ENCODE data around the gene HSH2D. TPM values are rescaled to one million over a fixed set of nuclear protein-coding genes. Genes with fewer than 3 reads are reported as not detected.

HSH2D gene
- total and polyA plus RNA-seq, 5 donors from 2014 or later, result 8.8 to 45.5 (median 13.3) TPM

GRCh38 chr19:16205205-16206045, 61.9 kb downstream of the HSH2D start:
- Histone ChIP-seq H3K4me3 (ENCODE audit: low read depth, low read length) (no peak overlapping the region), H3K27me3 (ENCODE audit: control insufficient read depth, insufficient read depth, low read length) (no peaks in the 10 kb centered on the region), H3K9me3 (ENCODE audit: control insufficient read depth in 2 of 2, low read length in 2 of 2) (no peaks in the 10 kb centered on the region), H3K27ac (ENCODE audit: insufficient read depth, low read length, poor library complexity, severe bottlenecking) (no peak overlapping the region), H3K4me1 (ENCODE audit: control insufficient read depth, insufficient read depth, low read length, poor library complexity, severe bottlenecking) (no peaks in the 10 kb centered on the region), H3K36me3 (ENCODE audit: control insufficient read depth, insufficient read depth, low read length) (peaks cover 61% of the 10 kb centered on the region)
- no peak for ATAC-seq (ENCODE audit: low read depth in 2 of 2)
- H3K4me3 Mint-ChIP-seq, result no peak overlapping the region
- no peak overlapping the region for H3K27ac Mint-ChIP-seq
- H3K9me3 Mint-ChIP-seq, result peaks cover 0 to 2% (median 0%) of the 10 kb centered on the region in 7 donors
- no peak for DNase-seq
- H3K27me3 Mint-ChIP-seq, result no peaks in the 10 kb centered on the region
- peaks cover 0 to 42% (median 24%) of the 10 kb centered on the region in 4 donors for H3K4me1 Mint-ChIP-seq
- H3K36me3 Mint-ChIP-seq, result peaks cover 41% of the 10 kb centered on the region

GRCh38 chr19:16206046-16206605, 62.6 kb downstream of the HSH2D start:
- Histone ChIP-seq H3K27me3 (ENCODE audit: control insufficient read depth, insufficient read depth, low read length) (no peaks in the 10 kb centered on the region), H3K4me3 (ENCODE audit: low read depth, low read length) (no peak overlapping the region), H3K4me1 (ENCODE audit: control insufficient read depth, insufficient read depth, low read length, poor library complexity, severe bottlenecking) (no peaks in the 10 kb centered on the region), H3K27ac (ENCODE audit: insufficient read depth, low read length, poor library complexity, severe bottlenecking) (no peak overlapping the region), H3K36me3 (ENCODE audit: control insufficient read depth, insufficient read depth, low read length) (peaks cover 61% of the 10 kb centered on the region), H3K9me3 (ENCODE audit: control insufficient read depth in 2 of 2, low read length in 2 of 2) (no peaks in the 10 kb centered on the region)
- Mint-ChIP-seq H3K9me3 (no peaks in the 10 kb centered on the region), H3K27ac (peak overlapping the region in 2 of 3 donors; percentile 65 to 71), H3K4me3 (no peak overlapping the region), H3K27me3 (no peaks in the 10 kb centered on the region), H3K4me1 (peaks cover 0 to 40% (median 22%) of the 10 kb centered on the region in 4 donors), H3K36me3 (peaks cover 43% of the 10 kb centered on the region)
- ATAC-seq (ENCODE audit: low read depth in 2 of 2) (no peak), DNase-seq (no peak)

- Histone ChIP-seq H3K36me3 (ENCODE audit: control insufficient read depth, insufficient read depth, low read length) (peaks cover 59% of the 10 kb centered on the region), H3K27me3 (ENCODE audit: control insufficient read depth, insufficient read depth, low read length) (no peaks in the 10 kb centered on the region), H3K4me3 (ENCODE audit: low read depth, low read length) (no peak overlapping the region), H3K9me3 (ENCODE audit: control insufficient read depth in 2 of 2, low read length in 2 of 2) (no peaks in the 10 kb centered on the region), H3K27ac (ENCODE audit: insufficient read depth, low read length, poor library complexity, severe bottlenecking) (no peak overlapping the region), H3K4me1 (ENCODE audit: control insufficient read depth, insufficient read depth, low read length, poor library complexity, severe bottlenecking) (no peaks in the 10 kb centered on the region)
- ATAC-seq (ENCODE audit: low read depth in 2 of 2), result no peak
- H3K9me3 Mint-ChIP-seq, result no peaks in the 10 kb centered on the region
- peak overlapping the region in 2 of 3 donors; percentile 65 to 71 for H3K27ac Mint-ChIP-seq
- H3K36me3 Mint-ChIP-seq, result peaks cover 46% of the 10 kb centered on the region
- H3K4me1 Mint-ChIP-seq, result peaks cover 0 to 42% (median 20%) of the 10 kb centered on the region in 4 donors
- no peak for DNase-seq
- H3K4me3 Mint-ChIP-seq, result no peak overlapping the region
- no peaks in the 10 kb centered on the region for H3K27me3 Mint-ChIP-seq
These were observed 63.2 kb downstream of the HSH2D start for GRCh38 chr19:16206637-16207036.

GRCh38 chr19:16207063-16207462, 63.6 kb downstream of the HSH2D start:
- no peak overlapping the region for H3K4me3 Mint-ChIP-seq
- H3K27me3 Mint-ChIP-seq, result no peaks in the 10 kb centered on the region
- no peak for ATAC-seq (ENCODE audit: low read depth in 2 of 2)
- H3K4me1 ChIP-seq (ENCODE audit: control insufficient read depth, insufficient read depth, low read length, poor library complexity, severe bottlenecking), result peaks cover under 1% of the 10 kb centered on the region
- H3K36me3 Mint-ChIP-seq, result peaks cover 50% of the 10 kb centered on the region
- H3K36me3 ChIP-seq (ENCODE audit: control insufficient read depth, insufficient read depth, low read length), result peaks cover 55% of the 10 kb centered on the region
- H3K4me1 Mint-ChIP-seq, result peaks cover 3 to 45% (median 22%) of the 10 kb centered on the region in 4 donors
- H3K4me3 ChIP-seq (ENCODE audit: low read depth, low read length), result no peak overlapping the region
- no peaks in the 10 kb centered on the region for H3K27me3 ChIP-seq (ENCODE audit: control insufficient read depth, insufficient read depth, low read length)
- H3K9me3 Mint-ChIP-seq, result peaks cover 0 to 2% (median 0%) of the 10 kb centered on the region in 7 donors
- H3K27ac ChIP-seq (ENCODE audit: insufficient read depth, low read length, poor library complexity, severe bottlenecking), result no peak overlapping the region
- H3K9me3 ChIP-seq (ENCODE audit: control insufficient read depth in 2 of 2, low read length in 2 of 2), result no peaks in the 10 kb centered on the region
- DNase-seq, result no peak
- peak overlapping the region in 1 of 3 donors; percentile 71 for H3K27ac Mint-ChIP-seq

- Mint-ChIP-seq H3K4me3 (no peak overlapping the region), H3K36me3 (peaks cover 51% of the 10 kb centered on the region), H3K27me3 (no peaks in the 10 kb centered on the region), H3K4me1 (peaks cover 8 to 47% (median 24%) of the 10 kb centered on the region in 4 donors), H3K9me3 (peaks cover 0 to 2% (median 0%) of the 10 kb centered on the region in 7 donors), H3K27ac (no peak overlapping the region)
- Histone ChIP-seq H3K27ac (ENCODE audit: insufficient read depth, low read length, poor library complexity, severe bottlenecking) (no peak overlapping the region), H3K9me3 (ENCODE audit: control insufficient read depth in 2 of 2, low read length in 2 of 2) (no peaks in the 10 kb centered on the region), H3K36me3 (ENCODE audit: control insufficient read depth, insufficient read depth, low read length) (peaks cover 50% of the 10 kb centered on the region), H3K27me3 (ENCODE audit: control insufficient read depth, insufficient read depth, low read length) (no peaks in the 10 kb centered on the region), H3K4me1 (ENCODE audit: control insufficient read depth, insufficient read depth, low read length, poor library complexity, severe bottlenecking) (peaks cover 4% of the 10 kb centered on the region), H3K4me3 (ENCODE audit: low read depth, low read length) (no peak overlapping the region)
- ATAC-seq (ENCODE audit: low read depth in 2 of 2), result no peak
- DNase-seq, result no peak
These were observed 64.1 kb downstream of the HSH2D start for GRCh38 chr19:16207490-16208025.

Other genes with a start within 250 kb of the HSH2D start
- gene CYP4F2, start 245.6 kb upstream of the HSH2D start, total RNA-seq, result not detected
- gene CYP4F2, start 245.6 kb upstream of the HSH2D start, polyA plus RNA-seq, result not detected
- not detected for gene CYP4F11, start 209.2 kb upstream of the HSH2D start, total RNA-seq
- not detected for gene CYP4F11, start 209.2 kb upstream of the HSH2D start, polyA plus RNA-seq
- gene OR10H4, start 194.7 kb upstream of the HSH2D start, total RNA-seq, result not detected
- gene OR10H4, start 194.7 kb upstream of the HSH2D start, polyA plus RNA-seq, result not detected
- gene TPM4, start 67.2 kb upstream of the HSH2D start, total RNA-seq, result 305 TPM
- 100 to 1,000 TPM; 109 to 163 (median 131) TPM for gene TPM4, start 67.2 kb upstream of the HSH2D start, polyA plus RNA-seq
- gene RAB8A, start 31.8 kb upstream of the HSH2D start, total RNA-seq, result 88.1 TPM
- gene RAB8A, start 31.8 kb upstream of the HSH2D start, polyA plus RNA-seq, result 10 to 100 TPM; 79.6 to 93.0 (median 87.8) TPM
- gene CIB3, start 29.8 kb downstream of the HSH2D start, total RNA-seq, result not detected
- not detected for gene CIB3, start 29.8 kb downstream of the HSH2D start, polyA plus RNA-seq
- gene FAM32A, start 41.7 kb downstream of the HSH2D start, total RNA-seq, result 49.4 TPM
- 100 to 1,000 TPM; 153 to 168 (median 157) TPM for gene FAM32A, start 41.7 kb downstream of the HSH2D start, polyA plus RNA-seq
- gene AP1M1, start 54.2 kb downstream of the HSH2D start, total RNA-seq, result 108 TPM
- 100 to 1,000 TPM; 153 to 161 (median 159) TPM for gene AP1M1, start 54.2 kb downstream of the HSH2D start, polyA plus RNA-seq
- gene KLF2, start 181.1 kb downstream of the HSH2D start, total RNA-seq, result 725 TPM
- 100 to 1,000 TPM in 2 of 4 donors, 10 to 100 TPM in 2; 95.1 to 139 (median 118) TPM for gene KLF2, start 181.1 kb downstream of the HSH2D start, polyA plus RNA-seq

All from CD4-positive, CD25-positive, alpha-beta regulatory T cell (primary cell).